Chondrocyte (in vitro differentiated cells): Measurements from ENCODE around the gene PALLD. TPM values are rescaled to one million over a fixed set of nuclear protein-coding genes. Genes with fewer than 3 reads are reported as not detected.

Experiments
- DNase-seq: peaks from one replicate; pipeline ENCODE4 v3.0.0; 2021; ENCODE audit warnings: mixed read lengths, low spot score
- H3K27ac Mint-ChIP-seq: one replicate; pipeline ENCODE4 v1.8.0; 2021; ENCODE audit warnings: mild to moderate bottlenecking, moderate library complexity, mixed read lengths; ENCODE audit not compliant: unreplicated experiment
- H3K27me3 Mint-ChIP-seq: 2 replicates; pipeline ENCODE4 v1.8.0; 2021; ENCODE audit warnings: low read depth, mixed read lengths
- H3K36me3 Mint-ChIP-seq: 2 replicates; pipeline ENCODE4 v1.8.0; 2021; ENCODE audit warnings: low read depth, mixed read lengths
- H3K4me1 Mint-ChIP-seq: 2 replicates; pipeline ENCODE4 v1.8.0; 2021; ENCODE audit warnings: low read depth, mild to moderate bottlenecking, mixed read lengths
- H3K4me3 Mint-ChIP-seq: one replicate; pipeline ENCODE4 v1.8.0; 2021; ENCODE audit warnings: mild to moderate bottlenecking, moderate library complexity, mixed read lengths; ENCODE audit not compliant: unreplicated experiment
- H3K9me3 Mint-ChIP-seq: 2 replicates; pipeline ENCODE4 v1.8.0; 2021; ENCODE audit warnings: low read depth, mixed read lengths
- CTCF ChIP-seq: fragments of 200-600 bp; sonication (generic); IDR thresholded peaks from 2 replicates; pipeline ENCODE4 v1.5.0; 2021; ENCODE audit warnings: antibody characterized with exemption, mild to moderate bottlenecking, moderate library complexity
- total RNA-seq: library from RNA; stranded (reverse); gene quantifications from 3 replicates; pipeline ENCODE4 v1.2.1, GENCODE V29; 2021

Gene PALLD
- total RNA-seq, 1 donor from 2014 or later = 900 TPM

- Mint-ChIP-seq H3K36me3 (no peaks in the 10 kb centered on the region), H3K4me3 (peak overlapping the region; percentile 17), H3K4me1 (peaks cover 69% of the 10 kb centered on the region), H3K9me3 (no peaks in the 10 kb centered on the region), H3K27me3 (no peaks in the 10 kb centered on the region), H3K27ac (peak overlapping the region; percentile 87)
- no peak for TF ChIP-seq CTCF
- no peak for DNase-seq
Measured at GRCh38 chr4:168605411-168605810, 108.6 kb downstream of the PALLD start.

GRCh38 chr4:168607215-168607614 is 110.4 kb downstream of the PALLD start:
- no peak for DNase-seq
- H3K4me3 Mint-ChIP-seq = no peak overlapping the region
- H3K4me1 Mint-ChIP-seq = peaks cover 74% of the 10 kb centered on the region
- no peaks in the 10 kb centered on the region for H3K27me3 Mint-ChIP-seq
- no peaks in the 10 kb centered on the region for H3K9me3 Mint-ChIP-seq
- H3K27ac Mint-ChIP-seq = no peak overlapping the region
- no peak for TF ChIP-seq CTCF
- no peaks in the 10 kb centered on the region for H3K36me3 Mint-ChIP-seq

GRCh38 chr4:168608771-168609170 is 111.9 kb downstream of the PALLD start:
- Mint-ChIP-seq H3K4me1 (peaks cover 83% of the 10 kb centered on the region), H3K27me3 (no peaks in the 10 kb centered on the region), H3K9me3 (no peaks in the 10 kb centered on the region), H3K36me3 (no peaks in the 10 kb centered on the region), H3K27ac (peak overlapping the region; percentile 55), H3K4me3 (no peak overlapping the region)
- no peak for DNase-seq
- TF ChIP-seq CTCF = no peak

- H3K36me3 Mint-ChIP-seq = no peaks in the 10 kb centered on the region
- H3K4me3 Mint-ChIP-seq = no peak overlapping the region
- no peaks in the 10 kb centered on the region for H3K9me3 Mint-ChIP-seq
- no peak for DNase-seq
- H3K27me3 Mint-ChIP-seq = no peaks in the 10 kb centered on the region
- no peak overlapping the region for H3K27ac Mint-ChIP-seq
- H3K4me1 Mint-ChIP-seq = peaks cover 83% of the 10 kb centered on the region
- TF ChIP-seq CTCF = no peak
Measured at GRCh38 chr4:168609369-168609768, 112.5 kb downstream of the PALLD start.

- no peaks in the 10 kb centered on the region for H3K27me3 Mint-ChIP-seq
- no peaks in the 10 kb centered on the region for H3K36me3 Mint-ChIP-seq
- DNase-seq = no peak
- no peak for TF ChIP-seq CTCF
- no peak overlapping the region for H3K4me3 Mint-ChIP-seq
- H3K4me1 Mint-ChIP-seq = peaks cover 83% of the 10 kb centered on the region
- no peaks in the 10 kb centered on the region for H3K9me3 Mint-ChIP-seq
- peak overlapping the region; percentile 55 for H3K27ac Mint-ChIP-seq
Measured at GRCh38 chr4:168610911-168611530, 114.2 kb downstream of the PALLD start.
